Pancreas (tissue), 10 donors: ENCODE results near the gene HSBP1. TPM values are rescaled to one million over a fixed set of nuclear protein-coding genes. Genes with fewer than 3 reads are reported as not detected.
A peak's percentile ranks its signal among the peaks of the same experiment; 100 is the strongest.

ENCODE experiments used
- ATAC-seq, 4 donors: fragments of 200-7000 bp; cut with Tn5 transposase; one replicate each; pipeline versions ENCODE4 v1.8.0 to v1.9.1; 2020; ENCODE audit warnings: mild to moderate bottlenecking in 4 of 4, moderate library complexity in 4 of 4
- DNase-seq, 6 donors: peaks; one replicate each; pipeline ENCODE4 v3.0.0-alpha.2; 2020
- FAIRE-seq: peaks from 2 replicates; lab custom pipeline; 2012; peaks lifted over from hg19 to GRCh38; lab: Jason Lieb, UNC
- H3K27ac ChIP-seq, 4 donors: fragments of 200-600 bp; sonication (generic); 1 replicate in 3 of 4; 2 replicates in 1 of 4; pipeline versions ENCODE4 v1.5.0 to v1.8.0; 2020
- H3K27me3 ChIP-seq, 4 donors: fragments of 200-600 bp; one replicate each; pipeline ENCODE4 v1.8.0; 2021
- H3K36me3 ChIP-seq, 3 donors: fragments of 200-600 bp; sonication (generic) in 1 of 3; one replicate each; pipeline versions ENCODE4 v1.5.0 to v1.8.0; 2020 to 2021
- H3K4me1 ChIP-seq, 3 donors: fragments of 200-600 bp; one replicate each; pipeline ENCODE4 v1.8.0; 2021
- H3K4me3 ChIP-seq, 4 donors: fragments of 200-600 bp; sonication (generic) in 2 of 4; one replicate each; pipeline versions ENCODE4 v1.5.0 to v1.8.0; 2020 to 2021
- H3K9me3 ChIP-seq, 4 donors: fragments of 200-600 bp; one replicate each; pipeline ENCODE4 v1.8.0; 2021
- CTCF ChIP-seq, 4 donors: fragments of 200-600 bp; sonication (generic) in 3 of 4; IDR thresholded peaks; one replicate each; pipeline versions ENCODE4 v1.5.0 to v1.8.0; 2021; ENCODE audit warnings: antibody characterized with exemption in 4 of 4
- WGBS, 2 donors: extraction: QIAGEN DNeasy Blood & Tissue Kit; methylation state at CpG; one replicate each; pipeline ENCODE4 v1.1.7; 2013; 5-methylcytosine and 5-hydroxymethylcytosine counted together
- intact Hi-C, 3 donors: fragments of 100-400 bp; cut with DNase I; formaldehyde crosslinking; loops; one replicate each; pipeline versions ENCODE4 v1.11.1 to v1.14.2; 2022
- polyA plus RNA-seq, 2 donors: library from polyadenylated mRNA; stranded (reverse); fragments of 200-250 nt; gene quantifications; one replicate each; pipeline ENCODE4 v1.2.3, GENCODE V29; 2013
- total RNA-seq, 6 donors: library from RNA; stranded (reverse); fragmentation: NEBNext Ultra II Directional in 4 of 6; extraction: Animal tissue kit (Norgen Biotek cat#: 25700) in 4 of 6; gene quantifications; one replicate each; pipeline versions ENCODE4 v1.2.1 to v1.2.4, GENCODE V29; 2021 to 2023
- donor health status: healthy with polysubstance abuse.
- donor health status: DM: no; HTN: no; CAD: no; lungs with moderate emphysema.
- donor health status: DM: no; HTN: no; CAD: no.
- donor health status: control.
- donor health status: control.
- donor health status: Bipolar disorder and iron deficiency.
- donor health status: DM: yes; HTN: yes; CAD: no.
- donor health status: DM: no; HTN: no; CAD: no.
- donor health status: DM: no; HTN: no; CAD: no.
- donor health status: DM: yes; HTN: yes; CAD: no.

Gene HSBP1
- total RNA-seq: 10 to 100 TPM; 21.3 to 53.7 (median 32.0) TPM
- polyA plus RNA-seq: 10 to 100 TPM; 16.3 to 32.8 TPM

GRCh38 chr16:83807710-83808572 lies at the start of gene HSBP1:
TSS of gene HSBP1 (plus strand) at chr16:83807978. CDS start at chr16:83808077, 99 bp downstream.
- H3K9me3 ChIP-seq: no peaks in the 10 kb centered on the region
- intact Hi-C loops: no loop called here
- H3K36me3 ChIP-seq: no peaks in the 10 kb centered on the region
- peak within 1 kb of the TSS; percentile 9 to 81 (median 55) for H3K27ac ChIP-seq
- DNase-seq: peak; percentile 93 to 98 (median 94)
- ATAC-seq: peak; percentile 98 to 99 (median 99)
- H3K4me3 ChIP-seq: peak within 1 kb of the TSS; percentile 66 to 99 (median 82)
- peaks cover 0 to 16% (median 3%) of the 10 kb centered on the region in 3 donors for H3K4me1 ChIP-seq
- peak; percentile 39 for FAIRE-seq
- WGBS, 2 donors: 1% methylated on average over 68 to 76 of the region's 76 CpGs
- H3K27me3 ChIP-seq: no peaks in the 10 kb centered on the region
- TF ChIP-seq CTCF (IDR thresholded peaks at IDR 0.05): no peak

- Histone ChIP-seq H3K4me3 (no peak overlapping the region), H3K4me1 (no peaks in the 10 kb centered on the region), H3K27me3 (no peaks in the 10 kb centered on the region), H3K9me3 (no peaks in the 10 kb centered on the region), H3K36me3 (no peaks in the 10 kb centered on the region), H3K27ac (no peak overlapping the region)
- intact Hi-C loops: no loop called here
- DNase-seq (no peak), ATAC-seq (no peak), FAIRE-seq (no peak)
- 50 to 57% methylated on average over 11 of the region's 11 CpGs for WGBS, 2 donors
- no peak for TF ChIP-seq CTCF (IDR thresholded peaks at IDR 0.05)
Observed at GRCh38 chr16:83762141-83762991, 45.4 kb upstream of the HSBP1 start.

GRCh38 chr16:83762992-83763358 lies 44.8 kb upstream of the HSBP1 start:
- ATAC-seq: no peak
- Histone ChIP-seq H3K27ac (no peak overlapping the region), H3K36me3 (no peaks in the 10 kb centered on the region), H3K4me1 (no peaks in the 10 kb centered on the region), H3K4me3 (no peak overlapping the region), H3K27me3 (no peaks in the 10 kb centered on the region), H3K9me3 (no peaks in the 10 kb centered on the region)
- no peak for FAIRE-seq
- intact Hi-C loops: no loop called here
- DNase-seq: no peak
- 51 to 75% methylated on average over 5 of the region's 5 CpGs for WGBS, 2 donors
- no peak for TF ChIP-seq CTCF (IDR thresholded peaks at IDR 0.05)

GRCh38 chr16:83768986-83769385 lies 38.8 kb upstream of the HSBP1 start:
- Histone ChIP-seq H3K4me1 (no peaks in the 10 kb centered on the region), H3K36me3 (no peaks in the 10 kb centered on the region), H3K27ac (no peak overlapping the region), H3K4me3 (no peak overlapping the region), H3K27me3 (no peaks in the 10 kb centered on the region), H3K9me3 (no peaks in the 10 kb centered on the region)
- intact Hi-C loops: no loop called here
- no peak for TF ChIP-seq CTCF (IDR thresholded peaks at IDR 0.05)
- no peak for FAIRE-seq
- peak in 1 of 4 donors; percentile 29 for ATAC-seq
- 29 to 37% methylated on average over 2 of the region's 2 CpGs for WGBS, 2 donors
- no peak for DNase-seq
